ENCODE measurements around the gene GPR65. TPM values are rescaled to one million over a fixed set of nuclear protein-coding genes. Genes with fewer than 3 reads are reported as not detected.
A peak's percentile ranks its signal among the peaks of the same experiment; 100 is the strongest.

Gene GPR65
- total and polyA plus RNA-seq, 10 of the 15 experiments (the other 5 are each of a cell fraction or from before 2014, with no cell fraction given) = 4.4 to 14.7 (median 9.4) TPM

DNA sequence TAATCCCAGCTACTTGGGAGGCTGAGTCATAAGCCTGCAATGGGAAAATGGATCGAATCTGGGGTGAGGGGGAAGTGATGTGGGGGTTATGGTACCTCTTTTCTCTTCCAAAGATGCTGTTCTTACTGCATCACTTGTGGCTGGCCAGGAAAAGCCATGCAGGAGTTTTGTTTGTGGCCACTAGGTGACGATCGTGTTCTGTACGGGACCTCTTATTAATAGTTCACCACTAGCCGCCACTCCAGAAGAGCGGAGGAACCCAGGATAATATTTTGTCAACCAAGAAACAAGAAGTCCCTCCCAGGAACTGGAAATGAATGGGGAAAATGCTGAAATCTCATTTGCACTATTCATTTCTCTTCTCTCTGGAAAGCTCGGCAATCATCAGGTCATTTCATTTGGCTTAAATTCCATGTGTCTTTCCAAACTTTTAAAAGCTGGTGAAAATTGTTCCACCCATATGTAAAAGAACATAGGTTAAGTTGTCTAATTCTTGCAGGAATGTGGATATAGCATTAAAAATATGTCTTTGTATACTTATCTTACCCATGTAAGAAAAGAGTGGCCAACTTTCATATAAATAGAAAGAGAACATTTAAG, 8.9 kb downstream of the GPR65 start (continued):
- TF ChIP-seq, protein P1, sequence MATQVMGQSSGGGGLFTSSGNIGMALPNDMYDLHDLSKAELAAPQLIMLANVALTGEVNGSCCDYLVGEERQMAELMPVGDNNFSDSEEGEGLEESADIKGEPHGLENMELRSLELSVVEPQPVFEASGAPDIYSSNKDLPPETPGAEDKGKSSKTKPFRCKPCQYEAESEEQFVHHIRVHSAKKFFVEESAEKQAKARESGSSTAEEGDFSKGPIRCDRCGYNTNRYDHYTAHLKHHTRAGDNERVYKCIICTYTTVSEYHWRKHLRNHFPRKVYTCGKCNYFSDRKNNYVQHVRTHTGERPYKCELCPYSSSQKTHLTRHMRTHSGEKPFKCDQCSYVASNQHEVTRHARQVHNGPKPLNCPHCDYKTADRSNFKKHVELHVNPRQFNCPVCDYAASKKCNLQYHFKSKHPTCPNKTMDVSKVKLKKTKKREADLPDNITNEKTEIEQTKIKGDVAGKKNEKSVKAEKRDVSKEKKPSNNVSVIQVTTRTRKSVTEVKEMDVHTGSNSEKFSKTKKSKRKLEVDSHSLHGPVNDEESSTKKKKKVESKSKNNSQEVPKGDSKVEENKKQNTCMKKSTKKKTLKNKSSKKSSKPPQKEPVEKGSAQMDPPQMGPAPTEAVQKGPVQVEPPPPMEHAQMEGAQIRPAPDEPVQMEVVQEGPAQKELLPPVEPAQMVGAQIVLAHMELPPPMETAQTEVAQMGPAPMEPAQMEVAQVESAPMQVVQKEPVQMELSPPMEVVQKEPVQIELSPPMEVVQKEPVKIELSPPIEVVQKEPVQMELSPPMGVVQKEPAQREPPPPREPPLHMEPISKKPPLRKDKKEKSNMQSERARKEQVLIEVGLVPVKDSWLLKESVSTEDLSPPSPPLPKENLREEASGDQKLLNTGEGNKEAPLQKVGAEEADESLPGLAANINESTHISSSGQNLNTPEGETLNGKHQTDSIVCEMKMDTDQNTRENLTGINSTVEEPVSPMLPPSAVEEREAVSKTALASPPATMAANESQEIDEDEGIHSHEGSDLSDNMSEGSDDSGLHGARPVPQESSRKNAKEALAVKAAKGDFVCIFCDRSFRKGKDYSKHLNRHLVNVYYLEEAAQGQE (IDR thresholded peaks at IDR 0.05; ENCODE audit: low read depth, low read length) = no peak
- TF ChIP-seq, protein P2, sequence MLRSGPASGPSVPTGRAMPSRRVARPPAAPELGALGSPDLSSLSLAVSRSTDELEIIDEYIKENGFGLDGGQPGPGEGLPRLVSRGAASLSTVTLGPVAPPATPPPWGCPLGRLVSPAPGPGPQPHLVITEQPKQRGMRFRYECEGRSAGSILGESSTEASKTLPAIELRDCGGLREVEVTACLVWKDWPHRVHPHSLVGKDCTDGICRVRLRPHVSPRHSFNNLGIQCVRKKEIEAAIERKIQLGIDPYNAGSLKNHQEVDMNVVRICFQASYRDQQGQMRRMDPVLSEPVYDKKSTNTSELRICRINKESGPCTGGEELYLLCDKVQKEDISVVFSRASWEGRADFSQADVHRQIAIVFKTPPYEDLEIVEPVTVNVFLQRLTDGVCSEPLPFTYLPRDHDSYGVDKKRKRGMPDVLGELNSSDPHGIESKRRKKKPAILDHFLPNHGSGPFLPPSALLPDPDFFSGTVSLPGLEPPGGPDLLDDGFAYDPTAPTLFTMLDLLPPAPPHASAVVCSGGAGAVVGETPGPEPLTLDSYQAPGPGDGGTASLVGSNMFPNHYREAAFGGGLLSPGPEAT (IDR thresholded peaks at IDR 0.05; ENCODE audit: low read depth) = no peak
- no peak for TF ChIP-seq MXI1 (IDR thresholded peaks at IDR 0.05; ENCODE audit: low read depth, low read length)
- TF ChIP-seq MEF2A (IDR thresholded peaks at IDR 0.05; ENCODE audit: insufficient read depth, low read depth, low read length) = no peak
- peak; percentile 27; the same call in 1 of the 2 replicates for TF ChIP-seq POLR2AphosphoS5 (IDR thresholded peaks at IDR 0.05; ENCODE audit: low read length)
- no peak for TF ChIP-seq NFXL1 (IDR thresholded peaks at IDR 0.05; ENCODE audit: borderline replicate concordance)
- TF ChIP-seq, protein P3, sequence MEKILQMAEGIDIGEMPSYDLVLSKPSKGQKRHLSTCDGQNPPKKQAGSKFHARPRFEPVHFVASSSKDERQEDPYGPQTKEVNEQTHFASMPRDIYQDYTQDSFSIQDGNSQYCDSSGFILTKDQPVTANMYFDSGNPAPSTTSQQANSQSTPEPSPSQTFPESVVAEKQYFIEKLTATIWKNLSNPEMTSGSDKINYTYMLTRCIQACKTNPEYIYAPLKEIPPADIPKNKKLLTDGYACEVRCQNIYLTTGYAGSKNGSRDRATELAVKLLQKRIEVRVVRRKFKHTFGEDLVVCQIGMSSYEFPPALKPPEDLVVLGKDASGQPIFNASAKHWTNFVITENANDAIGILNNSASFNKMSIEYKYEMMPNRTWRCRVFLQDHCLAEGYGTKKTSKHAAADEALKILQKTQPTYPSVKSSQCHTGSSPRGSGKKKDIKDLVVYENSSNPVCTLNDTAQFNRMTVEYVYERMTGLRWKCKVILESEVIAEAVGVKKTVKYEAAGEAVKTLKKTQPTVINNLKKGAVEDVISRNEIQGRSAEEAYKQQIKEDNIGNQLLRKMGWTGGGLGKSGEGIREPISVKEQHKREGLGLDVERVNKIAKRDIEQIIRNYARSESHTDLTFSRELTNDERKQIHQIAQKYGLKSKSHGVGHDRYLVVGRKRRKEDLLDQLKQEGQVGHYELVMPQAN (conservative IDR thresholded peaks at IDR 0.05) = no peak
- TF ChIP-seq, protein P4, sequence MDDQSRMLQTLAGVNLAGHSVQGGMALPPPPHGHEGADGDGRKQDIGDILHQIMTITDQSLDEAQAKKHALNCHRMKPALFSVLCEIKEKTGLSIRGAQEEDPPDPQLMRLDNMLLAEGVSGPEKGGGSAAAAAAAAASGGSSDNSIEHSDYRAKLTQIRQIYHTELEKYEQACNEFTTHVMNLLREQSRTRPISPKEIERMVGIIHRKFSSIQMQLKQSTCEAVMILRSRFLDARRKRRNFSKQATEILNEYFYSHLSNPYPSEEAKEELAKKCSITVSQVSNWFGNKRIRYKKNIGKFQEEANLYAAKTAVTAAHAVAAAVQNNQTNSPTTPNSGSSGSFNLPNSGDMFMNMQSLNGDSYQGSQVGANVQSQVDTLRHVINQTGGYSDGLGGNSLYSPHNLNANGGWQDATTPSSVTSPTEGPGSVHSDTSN (IDR thresholded peaks at IDR 0.05; ENCODE audit: insufficient replicate concordance, low read depth, low read length) = peak; percentile 40
- no peak for TF ChIP-seq CREM (IDR thresholded peaks at IDR 0.05; ENCODE audit: low read depth)
- TF ChIP-seq IKZF2 (IDR thresholded peaks at IDR 0.05) = 0 out of 4 replicates have a peak, but pooled peaks of 1 of the 2 experiments have one; percentile 18
- TF ChIP-seq NBN (IDR thresholded peaks at IDR 0.05) = no peak
- TF ChIP-seq, protein P5, sequence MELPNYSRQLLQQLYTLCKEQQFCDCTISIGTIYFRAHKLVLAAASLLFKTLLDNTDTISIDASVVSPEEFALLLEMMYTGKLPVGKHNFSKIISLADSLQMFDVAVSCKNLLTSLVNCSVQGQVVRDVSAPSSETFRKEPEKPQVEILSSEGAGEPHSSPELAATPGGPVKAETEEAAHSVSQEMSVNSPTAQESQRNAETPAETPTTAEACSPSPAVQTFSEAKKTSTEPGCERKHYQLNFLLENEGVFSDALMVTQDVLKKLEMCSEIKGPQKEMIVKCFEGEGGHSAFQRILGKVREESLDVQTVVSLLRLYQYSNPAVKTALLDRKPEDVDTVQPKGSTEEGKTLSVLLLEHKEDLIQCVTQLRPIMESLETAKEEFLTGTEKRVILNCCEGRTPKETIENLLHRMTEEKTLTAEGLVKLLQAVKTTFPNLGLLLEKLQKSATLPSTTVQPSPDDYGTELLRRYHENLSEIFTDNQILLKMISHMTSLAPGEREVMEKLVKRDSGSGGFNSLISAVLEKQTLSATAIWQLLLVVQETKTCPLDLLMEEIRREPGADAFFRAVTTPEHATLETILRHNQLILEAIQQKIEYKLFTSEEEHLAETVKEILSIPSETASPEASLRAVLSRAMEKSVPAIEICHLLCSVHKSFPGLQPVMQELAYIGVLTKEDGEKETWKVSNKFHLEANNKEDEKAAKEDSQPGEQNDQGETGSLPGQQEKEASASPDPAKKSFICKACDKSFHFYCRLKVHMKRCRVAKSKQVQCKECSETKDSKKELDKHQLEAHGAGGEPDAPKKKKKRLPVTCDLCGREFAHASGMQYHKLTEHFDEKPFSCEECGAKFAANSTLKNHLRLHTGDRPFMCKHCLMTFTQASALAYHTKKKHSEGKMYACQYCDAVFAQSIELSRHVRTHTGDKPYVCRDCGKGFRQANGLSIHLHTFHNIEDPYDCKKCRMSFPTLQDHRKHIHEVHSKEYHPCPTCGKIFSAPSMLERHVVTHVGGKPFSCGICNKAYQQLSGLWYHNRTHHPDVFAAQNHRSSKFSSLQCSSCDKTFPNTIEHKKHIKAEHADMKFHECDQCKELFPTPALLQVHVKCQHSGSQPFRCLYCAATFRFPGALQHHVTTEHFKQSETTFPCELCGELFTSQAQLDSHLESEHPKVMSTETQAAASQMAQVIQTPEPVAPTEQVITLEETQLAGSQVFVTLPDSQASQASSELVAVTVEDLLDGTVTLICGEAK (IDR thresholded peaks at IDR 0.05; ENCODE audit: borderline replicate concordance) = no peak
- TF ChIP-seq RB1 (IDR thresholded peaks at IDR 0.05; ENCODE audit: borderline replicate concordance) = no peak; the same call in 1 of the 2 replicates
- TF ChIP-seq NR2F1 (conservative IDR thresholded peaks at IDR 0.05) = no peak
- no peak for TF ChIP-seq MEF2B (IDR thresholded peaks at IDR 0.05; ENCODE audit: partially characterized antibody, poor library complexity, severe bottlenecking)
- TF ChIP-seq ZNF274 (IDR thresholded peaks at IDR 0.05; ENCODE audit: insufficient read depth, insufficient read length) = no peak

All from GM12878 (cell line).